Myocyte (in vitro differentiated cells): ENCODE results near the gene SAPCD2. TPM values are rescaled to one million over a fixed set of nuclear protein-coding genes. Genes with fewer than 3 reads are reported as not detected.
"Not testable (repeated sequence)": the region's sequence is repeated elsewhere in the genome, so short reads cannot be mapped to it uniquely, and the experiment has no call there.

ENCODE experiments used
- DNase-seq: peaks from one replicate; pipeline ENCODE4 v3.0.0-alpha.2; 2012; ENCODE audit warnings: low read depth
- total RNA-seq: library from RNA; depleted of rRNA; stranded (reverse); fragments of >200 nt; gene quantifications from 2 replicates; pipeline ENCODE4 v1.2.3, GENCODE V29; 2014

SAPCD2 gene
- total RNA-seq, 1 donor from 2014 or later, result 1.9 TPM

DNA sequence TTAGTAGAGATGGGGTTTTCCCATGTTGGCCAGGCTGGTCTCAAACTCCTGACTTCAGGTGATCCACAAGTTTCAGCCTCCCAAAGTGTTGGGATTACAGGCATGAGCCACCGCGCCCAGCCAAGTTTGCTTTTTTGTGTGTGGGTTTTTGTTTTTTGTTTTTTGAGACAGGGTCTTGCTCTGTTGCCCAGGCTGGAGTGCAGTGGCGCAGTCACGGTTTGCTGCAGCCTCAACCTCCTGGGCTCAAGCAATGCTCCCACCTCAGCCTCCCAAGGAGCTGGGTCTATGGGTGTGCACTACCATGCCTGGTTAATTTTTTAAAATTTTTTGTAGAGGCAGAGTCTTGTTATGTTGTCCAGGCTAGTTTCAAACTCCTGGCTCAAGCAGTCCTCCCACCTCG is 36.9 kb downstream of the SAPCD2 start:
- DNase-seq, result not testable (repeated sequence)

DNA sequence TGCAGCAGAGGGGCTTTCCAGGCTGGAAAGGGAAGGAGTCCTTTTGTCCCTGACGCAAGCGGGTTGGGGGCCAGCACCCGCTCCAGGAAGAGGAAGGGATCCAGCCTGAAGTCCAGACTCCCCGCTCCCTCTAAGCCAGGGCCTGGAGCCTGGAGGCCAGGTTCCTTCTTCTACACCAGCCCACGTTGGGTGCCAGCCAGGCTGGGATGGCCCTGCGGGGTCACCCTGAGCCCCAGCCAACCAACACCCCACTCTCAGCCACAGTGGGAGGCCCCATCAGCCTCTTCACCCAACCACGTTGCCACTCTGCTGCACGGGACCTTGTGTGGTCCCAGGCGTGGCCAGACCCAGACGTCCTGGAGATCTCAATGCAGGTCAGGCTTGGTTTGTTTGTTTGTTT is 37.5 kb downstream of the SAPCD2 start:
- DNase-seq, result no peak

DNA sequence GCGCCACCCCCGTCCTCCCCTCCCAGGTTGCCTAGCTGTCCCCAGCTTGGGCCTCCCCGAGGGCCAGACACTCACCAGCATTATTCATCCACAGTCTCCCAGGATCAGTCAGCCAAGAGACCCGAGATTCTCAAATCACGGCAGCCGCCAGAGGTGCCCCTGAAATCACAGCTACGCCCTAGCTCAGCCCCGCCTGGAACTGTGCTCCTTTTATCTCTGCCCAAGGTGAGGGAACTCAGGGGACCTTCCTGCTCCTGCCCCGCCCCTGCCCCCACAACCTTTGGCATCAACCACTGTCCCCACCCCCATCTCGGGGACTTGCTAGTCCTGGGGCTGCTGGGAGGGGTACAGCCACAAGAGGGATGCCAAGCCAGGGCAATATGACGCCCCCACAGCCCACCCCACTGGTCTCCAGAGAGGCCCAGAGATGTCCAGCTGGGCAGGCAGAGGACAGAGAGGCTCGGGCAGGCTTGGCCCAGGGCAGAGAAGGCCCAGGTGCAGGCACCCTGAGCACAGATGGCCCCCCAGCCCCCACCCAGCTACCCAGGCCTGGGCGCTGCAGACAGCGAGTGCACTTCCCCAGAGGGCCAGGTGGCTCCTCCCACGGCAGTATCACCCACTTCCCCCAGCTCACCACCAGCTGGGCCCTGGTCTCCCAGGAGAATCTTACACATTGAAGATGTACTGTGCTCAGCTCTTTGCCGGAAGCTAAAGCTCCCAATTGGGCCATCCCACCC is 38.3 kb downstream of the SAPCD2 start, which contains the start of gene FUT7:
Gene FUT7, minus strand, starts transcription at position 185 of the 737 bp plus-strand sequence. Its CDS starts 97 bp downstream, at position 88.
- DNase-seq, result no peak

DNA sequence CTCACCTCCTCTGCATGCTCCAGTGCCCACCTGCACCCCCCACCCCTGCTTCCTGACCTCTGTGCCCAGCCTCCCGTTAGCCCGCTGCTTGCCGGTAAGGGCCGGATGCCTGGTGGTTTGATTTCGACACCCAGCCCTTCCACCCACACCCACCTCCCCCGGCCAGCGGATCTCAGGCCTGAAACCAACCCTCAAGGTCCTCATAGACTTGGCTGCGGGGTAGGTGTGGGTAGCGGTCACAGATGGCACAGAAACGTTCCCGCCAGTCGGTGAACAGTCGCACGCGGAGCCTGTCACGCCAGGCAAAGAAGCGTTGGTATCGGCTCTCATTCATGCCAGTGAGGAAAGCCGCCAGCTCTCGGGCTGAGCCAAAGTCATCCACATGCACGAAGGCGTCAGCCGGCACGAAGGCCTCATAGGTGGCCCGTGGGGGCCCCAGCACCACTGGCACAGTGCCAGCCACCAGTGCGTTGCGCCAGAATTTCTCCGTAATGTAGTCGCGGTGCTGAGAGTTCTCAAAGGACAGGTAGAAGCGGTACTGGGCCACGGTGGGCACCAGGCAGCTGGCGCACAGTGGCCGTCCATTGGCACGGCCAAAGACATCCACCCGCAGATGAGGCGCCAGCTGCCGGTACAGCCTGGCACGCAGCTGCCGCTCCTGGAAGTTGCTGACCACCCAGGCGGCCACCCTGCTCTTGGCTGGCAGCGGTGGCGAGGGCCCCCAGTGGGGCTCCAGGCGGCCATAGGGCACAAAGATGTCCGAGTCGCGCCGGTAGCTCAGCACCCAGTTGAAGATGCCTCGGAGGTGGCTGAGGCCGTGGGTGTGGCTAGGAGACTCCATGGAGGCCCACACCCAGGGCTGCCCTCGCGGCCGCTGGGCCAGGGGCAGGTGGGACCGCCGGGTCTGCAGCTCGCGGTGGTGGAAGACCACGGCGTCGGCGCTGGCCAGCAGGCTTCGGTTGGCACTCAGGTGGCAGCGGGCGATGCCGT is 39.5 kb downstream of the SAPCD2 start:
- no peak for DNase-seq

DNA sequence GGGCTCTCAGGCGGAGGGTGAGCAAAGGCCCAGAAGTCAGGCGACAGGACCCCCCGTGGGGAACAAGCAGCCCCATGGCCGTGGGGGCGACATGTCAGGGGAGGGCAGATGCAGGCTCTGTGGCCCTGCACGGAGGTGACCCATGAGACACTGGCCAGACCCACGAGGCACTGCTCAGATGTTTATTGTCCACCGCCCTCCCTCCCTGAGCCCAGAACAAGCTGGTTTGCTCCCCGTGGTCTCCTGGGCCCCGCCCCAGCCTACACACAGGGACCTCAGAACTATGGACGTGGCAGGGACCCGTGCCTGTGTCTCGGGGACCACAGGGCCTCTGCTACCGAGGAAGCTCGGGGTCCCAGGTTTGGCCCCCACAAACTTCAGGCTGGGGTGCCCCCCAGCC is 40.4 kb downstream of the SAPCD2 start:
- DNase-seq, result no peak

DNA sequence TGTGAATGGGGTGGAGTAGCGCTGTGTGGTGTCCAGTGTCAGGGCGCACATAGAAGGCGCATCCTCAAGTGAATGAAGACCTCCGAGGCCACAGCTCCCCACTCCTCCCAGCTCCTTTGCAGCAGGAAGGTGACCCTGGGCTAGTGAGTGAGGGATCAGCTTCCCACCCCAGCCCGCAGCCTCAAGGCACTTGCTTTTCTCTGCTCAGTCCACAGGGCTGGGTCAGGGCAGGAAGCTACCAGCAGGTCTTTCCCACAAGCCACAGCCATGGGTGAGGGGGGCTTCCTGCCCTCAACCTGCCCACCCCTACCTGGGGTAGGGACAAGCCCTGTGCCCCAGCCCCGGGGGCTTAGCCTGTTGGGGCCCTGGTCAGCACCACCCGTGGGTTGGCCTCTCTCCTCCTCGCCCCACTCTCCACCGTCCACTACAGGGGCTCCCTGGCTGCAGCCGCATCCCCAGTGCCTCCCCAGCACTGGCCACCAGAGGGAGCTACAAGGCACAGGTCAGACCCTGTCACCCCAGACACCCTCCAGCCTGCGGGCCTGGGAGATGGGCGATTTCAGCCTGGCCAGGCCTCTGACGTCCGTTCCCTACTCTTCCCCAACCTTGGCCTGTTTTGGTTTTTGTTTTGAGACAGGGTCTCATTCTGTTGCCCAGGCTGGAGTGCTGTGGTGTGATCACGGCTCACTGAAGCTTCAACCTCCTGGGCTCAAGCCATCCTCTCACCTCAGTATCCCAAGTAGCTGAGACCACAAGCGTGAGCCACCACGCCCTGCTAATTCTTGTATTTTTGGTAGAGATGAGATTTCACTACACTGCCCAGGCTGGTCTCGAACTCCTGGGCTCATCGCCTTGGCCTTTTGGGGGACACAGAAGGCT is 41.1 kb downstream of the SAPCD2 start:
- DNase-seq, result peak; percentile 76

DNA sequence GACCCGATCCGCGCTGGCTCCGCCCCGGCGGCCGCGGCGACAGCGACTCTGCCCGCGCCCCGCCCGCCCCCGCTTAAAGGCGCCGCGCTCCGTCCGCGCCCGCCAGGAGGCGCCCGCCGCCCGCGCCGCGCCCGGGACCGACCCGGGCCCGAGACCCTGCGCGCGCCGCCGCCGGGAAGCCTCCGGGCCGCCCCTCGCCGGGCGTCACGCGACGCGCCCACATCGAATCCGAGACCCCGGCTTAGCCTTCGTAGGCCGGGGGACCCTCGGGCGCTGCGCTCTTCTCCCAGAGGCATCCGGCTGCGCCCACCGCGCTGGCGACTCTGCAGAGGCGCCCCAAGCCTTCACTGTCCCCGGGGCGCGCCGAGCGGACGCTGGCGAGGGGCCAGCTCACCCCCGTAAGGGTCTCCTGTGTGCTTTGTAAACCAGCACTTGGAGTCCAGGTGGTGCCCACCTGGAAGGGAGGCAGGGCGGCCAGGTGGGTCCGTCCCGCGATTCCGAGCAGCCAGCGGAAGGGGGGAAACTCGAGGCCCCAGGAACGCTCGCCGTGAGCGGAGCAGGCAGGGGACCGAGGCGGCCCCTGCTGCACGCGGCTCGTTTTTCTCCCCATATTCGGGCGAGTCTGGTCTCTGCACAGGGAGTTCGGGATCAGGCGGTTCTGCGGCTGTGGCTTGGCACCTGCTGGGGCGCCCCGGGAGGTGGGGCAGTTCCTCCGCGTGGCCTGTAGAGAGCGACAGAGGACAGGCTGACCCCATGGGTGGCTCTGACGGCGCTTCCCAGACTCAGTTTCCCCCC is 41.9 kb downstream of the SAPCD2 start:
- DNase-seq, result peak; percentile 59

DNA sequence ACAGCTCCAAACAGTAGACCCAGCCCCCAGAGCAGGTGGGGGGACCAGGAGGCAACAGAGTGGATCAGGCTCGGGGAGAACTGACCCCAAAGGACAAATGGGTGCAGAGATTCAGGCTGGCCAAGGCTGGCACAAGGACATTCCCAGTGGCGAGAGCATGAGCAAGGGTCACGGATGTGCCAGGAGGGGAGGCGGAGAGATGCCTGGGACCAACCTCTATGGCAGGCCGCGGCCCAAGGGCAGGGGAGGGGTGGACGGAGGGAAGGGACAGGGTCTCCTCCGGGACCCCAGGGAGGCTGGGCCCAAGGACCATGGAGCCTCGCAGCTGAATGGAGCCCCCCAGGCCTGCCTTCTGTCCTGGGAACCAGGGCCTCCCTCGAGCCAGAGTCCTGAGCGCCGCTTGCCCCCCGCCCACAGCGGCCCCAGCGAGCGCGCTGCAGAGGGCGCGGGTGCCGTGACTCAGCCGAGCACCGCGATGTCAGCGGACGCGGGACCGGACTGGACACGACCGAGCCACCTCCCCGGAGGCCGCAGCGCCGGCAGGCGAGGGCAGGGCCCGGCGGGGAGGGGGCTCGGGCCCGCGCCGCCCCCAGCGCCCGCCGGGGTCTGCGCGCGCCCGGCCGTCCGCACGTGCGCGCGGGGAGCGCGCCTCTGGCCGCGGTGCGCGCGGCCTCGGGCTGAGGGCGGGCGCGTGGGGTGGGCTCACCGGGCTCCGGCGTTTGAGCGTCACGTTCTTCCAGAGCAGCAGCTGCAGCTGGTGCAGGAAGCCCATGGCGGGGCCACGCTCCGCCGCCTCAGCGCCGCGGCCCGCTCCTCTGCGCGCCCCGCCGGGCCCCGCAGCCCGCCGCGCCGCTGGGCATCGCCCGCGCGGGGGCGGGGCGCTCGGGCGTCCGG is 42.7 kb downstream of the SAPCD2 start, which contains the start of gene ABCA2:
Gene ABCA2, minus strand, starts transcription at position 869 of the 894 bp plus-strand sequence. Its CDS starts 97 bp downstream, at position 772.
- peak; percentile 26 for DNase-seq

DNA sequence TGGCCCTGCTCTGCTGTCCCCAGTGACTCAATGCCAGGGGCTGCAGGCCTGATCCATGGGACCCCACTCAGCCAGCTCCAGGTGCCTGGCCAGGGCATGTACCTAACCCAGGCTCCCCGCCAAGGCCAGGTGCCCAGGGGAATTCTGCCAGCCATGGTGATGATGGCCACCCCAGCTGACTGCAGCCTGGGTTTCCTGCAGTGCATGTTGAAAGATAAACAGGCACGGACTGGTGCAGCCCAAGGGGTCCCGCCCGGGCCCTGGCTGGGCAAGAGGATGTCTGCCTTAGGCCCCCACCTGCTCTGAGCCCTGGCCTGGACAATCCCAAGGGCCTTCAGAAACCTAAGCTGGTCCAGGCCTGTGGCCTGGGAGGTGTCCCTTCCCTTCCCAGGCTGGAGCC is 43.5 kb downstream of the SAPCD2 start:
- DNase-seq, result no peak

DNA sequence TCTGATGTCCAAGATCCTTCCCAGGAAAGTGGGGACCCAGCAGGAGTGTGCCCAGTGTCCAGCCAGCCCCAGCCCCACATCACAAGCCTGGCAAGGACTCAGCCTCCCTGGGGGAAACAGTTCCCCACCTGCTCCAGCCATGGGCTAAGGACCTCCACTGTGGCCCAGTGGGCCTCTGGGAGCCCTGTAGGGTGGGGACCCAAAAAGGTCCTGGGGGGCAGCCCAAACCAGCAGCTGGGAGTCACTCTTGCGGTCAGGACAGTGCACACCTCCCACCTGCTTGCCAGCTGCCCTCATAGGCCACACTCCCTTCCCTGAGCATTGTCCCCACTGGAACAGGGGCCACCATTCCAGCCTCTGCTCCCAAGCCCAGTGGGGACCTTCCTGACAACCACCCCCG is 44.0 kb downstream of the SAPCD2 start:
- no peak for DNase-seq

DNA sequence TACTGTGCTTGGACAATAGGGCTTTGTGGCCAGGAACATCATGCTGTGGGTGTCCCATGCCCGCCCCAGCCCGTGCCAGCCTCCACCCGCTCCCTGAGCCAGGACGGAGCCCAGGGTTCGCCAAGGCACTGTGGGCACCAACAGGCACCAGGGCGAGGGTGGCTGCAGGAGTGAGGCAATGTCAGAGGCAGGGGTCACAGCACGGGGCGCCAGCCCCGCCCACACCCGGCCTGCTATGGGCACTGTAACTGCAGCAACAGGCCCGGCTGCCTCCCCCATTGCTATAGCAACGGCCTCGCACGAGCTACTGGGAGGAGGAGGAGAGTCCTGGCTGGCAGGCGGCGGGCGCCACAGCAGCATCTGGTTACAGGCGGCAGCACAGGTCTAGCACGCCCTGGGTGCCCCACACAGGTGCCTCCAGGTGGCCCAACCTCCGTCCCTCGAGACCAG is 44.8 kb downstream of the SAPCD2 start:
- DNase-seq, result no peak

DNA sequence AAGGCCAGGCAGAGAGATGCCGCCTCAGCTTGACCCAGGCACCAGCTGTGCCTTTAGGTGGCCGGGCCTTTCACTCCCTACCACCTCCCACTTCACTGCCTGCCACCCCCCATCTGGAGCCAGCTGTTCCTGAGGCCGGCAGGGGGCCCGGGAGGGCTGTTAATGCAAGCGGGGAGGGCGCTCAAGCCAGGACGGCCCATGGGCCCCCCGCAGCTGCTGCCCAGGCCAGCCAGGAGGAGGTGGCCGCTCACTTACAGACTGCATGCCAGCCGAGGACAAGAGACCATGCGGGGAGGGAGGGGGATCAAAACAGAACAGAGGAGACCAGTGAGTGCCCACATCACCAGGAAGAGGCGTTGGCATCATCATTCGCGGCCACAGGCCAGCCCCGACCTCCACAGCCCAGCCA is 46.8 kb downstream of the SAPCD2 start:
- no peak for DNase-seq

DNA sequence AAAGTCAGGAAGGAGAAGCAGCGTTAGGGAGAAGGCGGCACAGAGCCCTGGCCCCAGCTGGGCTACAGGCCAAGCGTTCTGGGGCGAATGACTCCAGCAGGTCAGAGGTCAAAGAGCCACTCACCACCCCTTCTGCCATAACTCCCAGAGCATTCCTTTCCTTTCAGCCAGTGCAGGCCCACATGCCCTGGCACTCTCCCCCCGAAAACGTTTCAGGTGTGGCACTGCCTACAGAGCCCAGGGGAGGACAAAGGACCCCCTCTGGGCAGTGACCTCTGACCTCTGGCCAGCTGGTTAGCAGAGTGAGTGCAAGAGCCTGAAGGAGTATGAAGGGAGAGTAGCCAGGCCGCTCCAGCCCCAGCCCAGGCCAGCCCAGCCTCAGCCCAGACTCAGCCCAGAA is 47.2 kb downstream of the SAPCD2 start:
- no peak for DNase-seq

DNA sequence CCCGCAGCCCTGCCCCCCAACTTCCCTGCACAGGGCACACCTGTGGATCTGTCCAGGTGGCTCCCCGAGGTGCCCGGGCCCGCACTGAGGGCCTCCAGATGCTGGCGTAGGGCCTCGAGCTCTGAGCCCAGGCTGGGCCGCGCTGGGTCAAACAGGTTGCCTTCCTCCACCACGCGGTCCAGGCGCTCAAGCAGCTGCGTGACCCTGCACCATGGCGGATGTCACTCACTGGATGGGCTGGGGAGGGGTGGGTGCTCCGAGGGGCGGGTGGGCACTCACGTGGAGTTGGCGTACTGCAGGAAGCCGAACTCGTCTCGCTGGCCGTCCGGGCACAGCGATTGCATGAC is 47.7 kb downstream of the SAPCD2 start:
- no peak for DNase-seq

DNA sequence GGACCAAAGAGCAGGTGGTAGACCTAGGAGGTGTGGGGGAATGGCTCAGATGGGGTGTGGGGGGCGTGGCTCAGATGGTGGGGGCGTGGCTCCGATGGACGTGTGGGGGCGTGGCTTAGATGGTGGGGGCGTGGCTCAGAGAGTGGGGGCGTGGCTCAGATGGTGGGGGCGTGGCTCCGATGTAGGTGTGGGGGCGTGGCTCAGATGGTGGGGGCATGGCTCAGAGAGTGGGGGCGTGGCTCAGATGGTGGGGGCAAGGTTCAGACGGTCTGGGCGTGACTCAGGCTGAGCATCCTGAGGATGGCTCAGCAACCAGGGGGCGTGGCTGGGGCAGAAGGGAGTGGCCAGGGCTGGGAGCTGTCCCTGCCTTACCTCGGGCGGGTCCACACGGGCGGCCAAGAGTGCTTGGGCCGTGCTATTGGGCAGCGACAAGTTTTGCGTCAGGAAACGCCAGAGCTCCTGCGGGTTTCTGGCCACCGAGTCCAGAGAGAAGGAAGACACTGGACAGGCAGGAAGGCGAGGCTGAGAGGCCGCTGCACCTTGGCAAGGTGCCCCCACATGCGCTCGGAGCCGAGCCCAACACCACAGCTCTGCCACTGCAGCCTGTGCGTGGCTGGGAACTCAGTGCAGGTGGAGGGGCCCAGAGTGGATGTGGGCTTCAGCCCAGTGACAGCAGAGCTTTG is 48.2 kb downstream of the SAPCD2 start:
- no peak for DNase-seq

DNA sequence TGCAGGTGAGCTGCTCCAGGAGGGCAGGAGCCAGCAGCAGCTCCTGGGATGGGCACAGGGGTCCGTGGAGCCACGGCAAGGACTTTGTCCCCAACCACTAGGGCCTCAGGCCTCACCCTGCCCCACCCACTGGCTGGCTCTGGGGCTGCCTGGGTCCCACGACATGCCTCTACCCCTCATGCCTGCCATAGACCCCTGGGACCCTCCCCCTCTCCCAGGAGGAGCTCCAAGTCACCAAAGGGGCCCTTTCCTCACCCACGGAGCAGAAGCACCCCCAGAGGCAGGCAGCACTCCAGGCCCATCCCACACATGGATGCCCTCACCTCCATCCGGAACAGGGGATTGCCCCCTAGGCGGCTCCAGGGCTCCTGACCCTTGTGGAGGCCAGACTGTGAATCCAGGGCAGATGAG is 48.8 kb downstream of the SAPCD2 start:
- no peak for DNase-seq

DNA sequence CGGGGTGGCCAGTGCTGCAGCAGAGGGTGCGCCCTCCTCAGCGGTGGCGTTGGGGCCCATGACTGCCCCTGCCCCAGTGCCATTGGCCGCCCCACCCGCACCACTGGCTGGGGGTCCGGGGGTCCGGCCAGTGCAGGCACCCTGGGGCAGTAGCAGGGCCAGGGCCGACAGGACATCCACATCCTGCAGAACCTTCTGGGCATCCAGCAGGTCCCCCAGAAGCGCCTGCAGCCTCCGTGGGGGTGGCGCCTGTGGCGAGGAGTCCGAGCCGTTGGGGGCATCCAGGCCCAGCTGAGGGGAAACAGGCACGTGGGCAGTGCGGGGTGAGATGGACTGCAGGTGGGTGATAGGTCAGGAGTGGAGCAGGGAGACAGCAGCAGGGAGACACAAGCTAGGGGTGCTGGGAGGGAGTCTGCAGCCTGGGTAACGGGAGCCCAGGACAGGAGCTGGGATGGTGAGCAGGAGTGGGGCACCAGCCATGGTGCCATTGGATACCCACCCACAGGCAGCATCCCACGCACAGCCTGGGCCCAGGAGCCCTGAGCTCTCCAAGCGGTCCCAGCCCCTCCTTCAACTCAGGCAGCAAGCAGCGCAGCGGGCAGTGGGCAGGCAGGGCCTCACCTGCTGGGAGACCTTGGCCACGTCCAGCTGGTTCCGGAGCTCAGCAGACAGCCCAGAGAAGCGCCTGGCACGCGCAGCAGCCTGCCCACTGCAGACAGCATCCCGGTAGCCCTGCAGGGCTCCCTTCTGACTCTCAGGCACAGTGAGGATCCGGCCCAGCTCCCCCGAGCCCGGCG is 49.4 kb downstream of the SAPCD2 start:
- no peak for DNase-seq
